ENCODE measurements around the gene PXMP2. TPM values are rescaled to one million over a fixed set of nuclear protein-coding genes. Genes with fewer than 3 reads are reported as not detected.
A peak's percentile ranks its signal among the peaks of the same experiment; 100 is the strongest.
"Not testable (repeated sequence)": the region's sequence is repeated elsewhere in the genome, so short reads cannot be mapped to it uniquely, and the experiment has no call there.

Gene PXMP2
- total and polyA plus RNA-seq, 3 experiments from 2014 or later: 14.5 to 22.5 (median 21.2) TPM

DNA sequence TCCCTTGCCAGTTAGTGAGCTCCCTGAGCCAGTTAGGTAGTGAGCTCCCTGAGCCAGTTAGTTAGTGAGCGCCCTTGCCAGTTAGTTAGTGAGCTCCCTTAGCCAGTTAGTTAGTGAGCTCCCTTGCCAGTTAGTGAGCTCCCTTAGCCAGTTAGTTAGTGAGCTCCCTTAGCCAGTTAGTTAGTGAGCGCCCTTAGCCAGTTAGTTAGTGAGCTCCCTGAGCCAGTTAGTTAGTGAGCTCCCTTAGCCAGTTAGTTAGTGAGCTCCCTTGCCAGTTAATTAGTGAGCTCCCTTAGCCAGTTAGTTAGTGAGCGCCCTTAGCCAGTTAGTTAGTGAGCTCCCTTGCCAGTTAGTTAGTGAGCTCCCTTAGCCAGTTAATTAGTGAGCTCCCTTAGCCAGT is 4.6 kb downstream of the PXMP2 start:
- H3K36me3 ChIP-seq (ENCODE audit: insufficient read depth, low read length); H3K4me3 Mint-ChIP-seq; H3K27ac Mint-ChIP-seq; H3K9me3 Mint-ChIP-seq; DNase-seq; H3K36me3 Mint-ChIP-seq; H3K27me3 ChIP-seq (ENCODE audit: insufficient read depth, low read length, poor library complexity, severe bottlenecking); H3K4me3 ChIP-seq (ENCODE audit: low read length); CTCF ChIA-PET; H3K4me1 ChIP-seq (ENCODE audit: insufficient read depth, low read length); H3K9me3 ChIP-seq (ENCODE audit: low read length); H3K27ac ChIP-seq (ENCODE audit: low read depth, low read length); POLR2A ChIA-PET; H3K27me3 Mint-ChIP-seq: not testable (repeated sequence)
- H3K4me1 Mint-ChIP-seq: peaks cover 7 to 12% (median 9%) of the 10 kb centered on the region in 3 donors

DNA sequence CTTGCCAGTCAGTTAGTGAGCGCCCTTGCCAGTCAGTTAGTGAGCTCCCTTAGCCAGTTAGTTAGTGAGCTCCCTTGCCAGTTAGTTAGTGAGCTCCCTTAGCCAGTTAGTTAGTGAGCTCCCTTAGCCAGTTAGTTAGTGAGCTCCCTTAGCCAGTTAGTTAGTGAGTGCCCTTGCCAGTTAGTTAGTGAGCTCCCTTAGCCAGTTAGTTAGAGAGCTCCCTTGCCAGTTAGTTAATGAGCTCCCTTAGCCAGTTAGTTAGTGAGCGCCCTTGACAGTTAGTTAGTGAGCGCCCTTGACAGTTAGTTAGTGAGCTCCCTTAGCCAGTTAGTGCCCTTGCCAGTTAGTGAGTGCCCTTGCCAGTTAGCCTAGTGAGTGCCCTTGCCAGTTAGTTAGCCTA is 7.5 kb downstream of the PXMP2 start:
- H3K36me3 Mint-ChIP-seq: peaks cover 0 to 26% (median 6%) of the 10 kb centered on the region in 3 donors
- not testable (repeated sequence) for H3K9me3 Mint-ChIP-seq

DNA sequence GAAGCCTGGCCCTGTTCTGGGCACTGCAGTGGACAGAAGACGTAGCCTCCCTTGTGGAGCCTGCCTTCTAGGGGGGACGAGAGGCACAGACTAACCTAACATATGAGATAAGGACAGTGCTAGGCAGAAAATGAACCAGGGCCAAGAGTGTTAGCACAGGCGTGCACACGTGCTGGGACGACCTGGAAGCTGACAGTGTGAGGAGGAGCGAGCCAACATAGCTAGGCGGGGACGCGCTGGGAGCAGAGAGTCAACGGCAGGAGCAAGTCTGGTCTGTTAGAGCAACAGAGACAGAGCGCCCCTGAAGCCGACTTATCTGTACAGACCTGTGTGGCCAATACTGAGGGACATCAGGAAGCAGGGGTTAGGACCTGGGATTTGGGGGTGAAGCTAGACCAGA is 8.0 kb downstream of the PXMP2 start:
- no peaks in the 10 kb centered on the region for H3K36me3 ChIP-seq (ENCODE audit: insufficient read depth, low read length)
- no peaks in the 10 kb centered on the region for H3K4me1 ChIP-seq (ENCODE audit: insufficient read depth, low read length)
- no peaks in the 10 kb centered on the region for H3K9me3 ChIP-seq (ENCODE audit: low read length)
- no peak overlapping the region for H3K27ac ChIP-seq (ENCODE audit: low read depth, low read length)
- no peak overlapping the region for H3K27ac Mint-ChIP-seq
- no peaks in the 10 kb centered on the region for H3K27me3 Mint-ChIP-seq
- ChIA-PET POLR2A (no interaction called here), CTCF (interaction anchor here (0.6 kb wide), 1 partner anchor 32 kb away, joined by 3 read pairs; no protein-coding TSS in a partner anchor)
- H3K4me1 Mint-ChIP-seq: no peaks in the 10 kb centered on the region
- no peak for DNase-seq
- H3K4me3 ChIP-seq (ENCODE audit: low read length): no peak overlapping the region
- H3K9me3 Mint-ChIP-seq: no peaks in the 10 kb centered on the region
- H3K27me3 ChIP-seq (ENCODE audit: insufficient read depth, low read length, poor library complexity, severe bottlenecking): no peaks in the 10 kb centered on the region
- peak overlapping the region in 1 of 7 donors; percentile 42 for H3K4me3 Mint-ChIP-seq
- H3K36me3 Mint-ChIP-seq: peaks cover 0 to 28% (median 9%) of the 10 kb centered on the region in 3 donors

More for the DNA sequence above, 7.5 kb downstream of the PXMP2 start:
- H3K4me1 ChIP-seq (ENCODE audit: insufficient read depth, low read length); H3K36me3 ChIP-seq (ENCODE audit: insufficient read depth, low read length); H3K27ac Mint-ChIP-seq; H3K4me1 Mint-ChIP-seq; POLR2A ChIA-PET; H3K27me3 Mint-ChIP-seq; DNase-seq; H3K9me3 ChIP-seq (ENCODE audit: low read length); CTCF ChIA-PET; H3K27ac ChIP-seq (ENCODE audit: low read depth, low read length); H3K4me3 ChIP-seq (ENCODE audit: low read length); H3K27me3 ChIP-seq (ENCODE audit: insufficient read depth, low read length, poor library complexity, severe bottlenecking): not testable (repeated sequence)
- peak overlapping the region in 1 of 7 donors; percentile 13 for H3K4me3 Mint-ChIP-seq

DNA sequence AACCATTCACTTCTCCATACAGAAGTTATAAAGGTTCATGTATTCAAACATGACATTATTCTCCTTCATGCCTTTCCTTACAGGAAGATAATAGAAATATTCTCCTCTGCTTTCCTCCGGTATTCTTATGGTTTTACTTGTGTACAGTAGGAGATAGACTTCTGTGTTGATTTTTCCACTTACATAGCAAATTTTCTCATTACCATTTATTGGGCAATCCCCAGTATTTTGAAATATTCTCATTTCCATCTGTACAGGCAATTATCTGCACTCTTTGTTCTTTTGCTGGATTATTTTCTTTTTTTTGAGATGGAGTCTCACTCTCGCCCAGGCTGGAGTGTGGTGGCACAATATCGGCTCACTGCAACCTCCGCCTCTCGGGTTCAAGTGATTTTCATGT is 11.0 kb downstream of the PXMP2 start:
- peaks cover 0 to 33% (median 9%) of the 10 kb centered on the region in 3 donors for H3K36me3 Mint-ChIP-seq
- no peaks in the 10 kb centered on the region for H3K27me3 Mint-ChIP-seq
- Histone ChIP-seq H3K27me3 (ENCODE audit: insufficient read depth, low read length, poor library complexity, severe bottlenecking) (no peaks in the 10 kb centered on the region), H3K4me1 (ENCODE audit: insufficient read depth, low read length) (no peaks in the 10 kb centered on the region), H3K4me3 (ENCODE audit: low read length) (no peak overlapping the region), H3K36me3 (ENCODE audit: insufficient read depth, low read length) (no peaks in the 10 kb centered on the region), H3K9me3 (ENCODE audit: low read length) (no peaks in the 10 kb centered on the region), H3K27ac (ENCODE audit: low read depth, low read length) (no peak overlapping the region)
- no peak for DNase-seq
- H3K9me3 Mint-ChIP-seq: no peaks in the 10 kb centered on the region
- H3K4me1 Mint-ChIP-seq: no peaks in the 10 kb centered on the region
- CTCF ChIA-PET: no interaction called here
- H3K4me3 Mint-ChIP-seq: peak overlapping the region in 1 of 7 donors; percentile 30
- POLR2A ChIA-PET: no interaction called here
- H3K27ac Mint-ChIP-seq: no peak overlapping the region

DNA sequence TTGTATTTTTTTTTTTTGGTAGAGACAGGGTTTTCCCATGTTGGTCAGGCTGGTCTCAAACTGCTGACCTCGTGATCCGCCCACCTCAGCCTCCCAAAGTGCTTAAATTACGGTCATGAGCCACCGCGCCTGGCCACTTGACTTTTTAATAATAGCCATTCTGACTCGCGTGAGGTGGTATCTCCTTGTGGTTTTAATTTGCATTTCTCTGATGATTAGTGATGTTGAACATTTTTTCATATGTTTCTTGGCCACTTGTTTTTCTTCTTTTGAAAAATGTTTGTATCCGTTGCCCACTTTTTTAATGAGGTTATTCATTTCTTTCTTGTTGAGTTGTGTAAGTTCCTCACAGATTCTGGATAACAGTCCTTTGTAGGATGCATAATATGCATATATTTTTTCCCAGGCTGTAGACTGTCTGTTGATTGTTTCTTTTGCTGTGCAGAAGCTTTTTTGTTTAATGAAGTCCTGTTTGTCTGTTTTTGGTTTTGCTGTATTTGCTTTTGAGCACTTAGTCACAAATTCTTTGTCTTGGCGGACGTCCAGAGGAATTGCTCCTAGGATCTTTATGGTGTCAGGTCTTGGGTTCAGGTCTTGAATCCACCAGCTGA is 12.9 kb downstream of the PXMP2 start:
- no peaks in the 10 kb centered on the region for H3K27me3 Mint-ChIP-seq
- H3K27ac Mint-ChIP-seq: no peak overlapping the region
- DNase-seq: no peak
- peaks cover 0 to 4% (median 0%) of the 10 kb centered on the region in 5 donors for H3K9me3 Mint-ChIP-seq
- peaks cover 5 to 40% (median 9%) of the 10 kb centered on the region in 3 donors for H3K36me3 Mint-ChIP-seq
- H3K27me3 ChIP-seq (ENCODE audit: insufficient read depth, low read length, poor library complexity, severe bottlenecking): no peaks in the 10 kb centered on the region
- no peaks in the 10 kb centered on the region for H3K4me1 ChIP-seq (ENCODE audit: insufficient read depth, low read length)
- no peak overlapping the region for H3K27ac ChIP-seq (ENCODE audit: low read depth, low read length)
- H3K4me1 Mint-ChIP-seq: no peaks in the 10 kb centered on the region
- POLR2A ChIA-PET: interaction anchor here (0.6 kb wide), 1 partner anchor 10 kb away, joined by 3 read pairs; no protein-coding TSS in a partner anchor
- H3K36me3 ChIP-seq (ENCODE audit: insufficient read depth, low read length): no peaks in the 10 kb centered on the region
- CTCF ChIA-PET: no interaction called here
- H3K4me3 ChIP-seq (ENCODE audit: low read length): no peak overlapping the region
- H3K9me3 ChIP-seq (ENCODE audit: low read length): no peaks in the 10 kb centered on the region
- H3K4me3 Mint-ChIP-seq: no peak overlapping the region

DNA sequence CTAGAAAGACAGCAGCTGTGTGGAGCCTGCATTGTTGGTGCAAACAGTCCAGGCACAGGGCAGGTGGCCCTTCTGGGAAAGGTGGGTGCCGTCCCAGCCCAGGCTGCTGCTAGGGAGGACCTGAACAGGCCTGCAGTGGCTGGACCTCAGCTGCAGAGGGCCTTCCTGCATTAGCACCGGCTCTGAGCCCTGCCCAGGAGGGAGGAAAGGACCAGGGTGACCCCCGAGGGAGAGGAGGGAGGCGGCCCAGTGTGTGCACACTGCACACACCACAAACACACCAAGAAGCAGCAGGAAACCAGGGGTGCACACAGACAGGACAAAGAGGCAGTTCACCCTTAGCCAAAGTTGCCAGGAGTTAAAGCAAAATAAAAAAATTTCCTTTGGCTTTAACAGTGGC is 15.3 kb downstream of the PXMP2 start:
- Mint-ChIP-seq H3K27ac (peak overlapping the region in 1 of 8 donors; percentile 75), H3K9me3 (peaks cover 0 to 7% (median 7%) of the 10 kb centered on the region in 5 donors), H3K4me3 (no peak overlapping the region), H3K27me3 (no peaks in the 10 kb centered on the region), H3K4me1 (peaks cover 0 to 3% (median 0%) of the 10 kb centered on the region in 3 donors), H3K36me3 (peaks cover 7 to 32% (median 12%) of the 10 kb centered on the region in 3 donors)
- ChIA-PET POLR2A (no interaction called here), CTCF (no interaction called here)
- H3K36me3 ChIP-seq (ENCODE audit: insufficient read depth, low read length): no peaks in the 10 kb centered on the region
- H3K4me1 ChIP-seq (ENCODE audit: insufficient read depth, low read length): no peaks in the 10 kb centered on the region
- DNase-seq: no peak
- no peaks in the 10 kb centered on the region for H3K9me3 ChIP-seq (ENCODE audit: low read length)
- no peak overlapping the region for H3K4me3 ChIP-seq (ENCODE audit: low read length)
- H3K27me3 ChIP-seq (ENCODE audit: insufficient read depth, low read length, poor library complexity, severe bottlenecking): no peaks in the 10 kb centered on the region
- H3K27ac ChIP-seq (ENCODE audit: low read depth, low read length): no peak overlapping the region

DNA sequence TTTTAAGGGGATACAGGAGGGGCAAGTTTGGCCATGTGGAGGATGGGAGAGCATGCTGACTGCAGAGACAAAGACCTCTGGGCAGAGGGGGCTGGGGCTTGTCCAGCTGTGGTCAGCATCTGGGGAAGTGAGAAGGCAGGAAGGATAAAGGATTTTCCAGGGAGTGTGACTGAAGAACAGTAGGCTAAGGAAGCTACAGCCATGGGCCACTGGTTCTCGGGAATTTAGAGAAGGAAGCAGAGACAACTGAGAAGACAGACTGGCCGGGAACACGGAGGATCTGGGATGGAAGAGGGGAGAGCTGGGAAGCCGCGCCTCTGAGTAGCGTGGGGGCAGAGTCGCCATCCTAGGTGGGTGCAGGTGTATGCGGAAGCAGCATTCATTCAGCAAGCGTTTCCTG is 16.3 kb downstream of the PXMP2 start:
- Histone ChIP-seq H3K36me3 (ENCODE audit: insufficient read depth, low read length) (no peaks in the 10 kb centered on the region), H3K4me1 (ENCODE audit: insufficient read depth, low read length) (no peaks in the 10 kb centered on the region), H3K27me3 (ENCODE audit: insufficient read depth, low read length, poor library complexity, severe bottlenecking) (no peaks in the 10 kb centered on the region), H3K27ac (ENCODE audit: low read depth, low read length) (no peak overlapping the region), H3K4me3 (ENCODE audit: low read length) (no peak overlapping the region), H3K9me3 (ENCODE audit: low read length) (no peaks in the 10 kb centered on the region)
- DNase-seq: no peak
- POLR2A ChIA-PET: no interaction called here
- CTCF ChIA-PET: no interaction called here
- H3K4me1 Mint-ChIP-seq: peaks cover 0 to 3% (median 0%) of the 10 kb centered on the region in 3 donors
- no peak overlapping the region for H3K4me3 Mint-ChIP-seq
- H3K9me3 Mint-ChIP-seq: peaks cover 0 to 15% (median 14%) of the 10 kb centered on the region in 5 donors
- H3K36me3 Mint-ChIP-seq: peaks cover 4 to 24% (median 12%) of the 10 kb centered on the region in 3 donors
- no peaks in the 10 kb centered on the region for H3K27me3 Mint-ChIP-seq
- peak overlapping the region in 3 of 8 donors; percentile 65 to 75 (median 75) for H3K27ac Mint-ChIP-seq

DNA sequence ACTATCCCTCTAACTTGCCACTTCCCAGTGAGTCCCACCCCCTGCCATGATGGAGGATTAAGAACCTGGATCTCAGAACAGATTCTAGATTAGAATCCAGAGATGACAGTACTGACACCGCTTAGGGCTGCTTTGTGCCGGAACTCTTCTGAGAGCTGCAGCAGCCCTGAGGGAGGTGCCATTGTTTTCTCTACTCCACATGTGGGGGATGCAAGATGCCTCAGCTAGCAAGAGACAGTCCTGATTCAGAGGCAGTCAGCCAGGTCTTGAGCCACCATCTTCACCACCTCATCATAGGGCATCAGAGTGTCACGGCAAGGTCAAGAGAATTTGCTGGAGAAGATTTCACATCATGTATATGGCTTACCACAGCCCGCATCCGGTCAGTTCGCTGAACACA is 19.9 kb downstream of the PXMP2 start:
- no peaks in the 10 kb centered on the region for H3K9me3 ChIP-seq (ENCODE audit: low read length)
- peak overlapping the region in 5 of 8 donors; percentile 2 to 83 (median 44) for H3K27ac Mint-ChIP-seq
- H3K4me3 Mint-ChIP-seq: peak overlapping the region in 6 of 7 donors; percentile 13 to 80 (median 38)
- H3K27me3 ChIP-seq (ENCODE audit: insufficient read depth, low read length, poor library complexity, severe bottlenecking): no peaks in the 10 kb centered on the region
- peaks cover 15% of the 10 kb centered on the region for H3K4me1 ChIP-seq (ENCODE audit: insufficient read depth, low read length)
- no peak overlapping the region for H3K27ac ChIP-seq (ENCODE audit: low read depth, low read length)
- peaks cover 0 to 18% (median 14%) of the 10 kb centered on the region in 5 donors for H3K9me3 Mint-ChIP-seq
- peaks cover 2 to 14% (median 12%) of the 10 kb centered on the region in 3 donors for H3K36me3 Mint-ChIP-seq
- ChIA-PET POLR2A (no interaction called here), CTCF (no interaction called here)
- no peaks in the 10 kb centered on the region for H3K36me3 ChIP-seq (ENCODE audit: insufficient read depth, low read length)
- H3K27me3 Mint-ChIP-seq: no peaks in the 10 kb centered on the region
- DNase-seq: no peak
- peaks cover 11 to 15% (median 15%) of the 10 kb centered on the region in 3 donors for H3K4me1 Mint-ChIP-seq
- no peak overlapping the region for H3K4me3 ChIP-seq (ENCODE audit: low read length)
